Testis (tissue), 2 donors: ENCODE results near the gene GLT1D1.

Experiments used
- POLR2A ChIP-seq: fragments of 450-650 bp; IDR thresholded peaks from one replicate; pipeline ENCODE4 v1.6.1; 2017; ENCODE audit warnings: antibody characterized with exemption, mild to moderate bottlenecking, moderate library complexity
- TF ChIP-seq, protein P1 (sequence below), 3 experiments: fragments of 450-650 bp in 2 of 3; fragments of 200-600 bp in 1 of 3; sonication (generic) in 1 of 3; IDR thresholded peaks; one replicate each; pipeline ENCODE4 v1.5.1; 2016 to 2019; ENCODE audit warnings: antibody characterized with exemption in 3 of 3, mild to moderate bottlenecking in 2 of 3, moderate library complexity in 1 of 3

- TF ChIP-seq, protein P1, sequence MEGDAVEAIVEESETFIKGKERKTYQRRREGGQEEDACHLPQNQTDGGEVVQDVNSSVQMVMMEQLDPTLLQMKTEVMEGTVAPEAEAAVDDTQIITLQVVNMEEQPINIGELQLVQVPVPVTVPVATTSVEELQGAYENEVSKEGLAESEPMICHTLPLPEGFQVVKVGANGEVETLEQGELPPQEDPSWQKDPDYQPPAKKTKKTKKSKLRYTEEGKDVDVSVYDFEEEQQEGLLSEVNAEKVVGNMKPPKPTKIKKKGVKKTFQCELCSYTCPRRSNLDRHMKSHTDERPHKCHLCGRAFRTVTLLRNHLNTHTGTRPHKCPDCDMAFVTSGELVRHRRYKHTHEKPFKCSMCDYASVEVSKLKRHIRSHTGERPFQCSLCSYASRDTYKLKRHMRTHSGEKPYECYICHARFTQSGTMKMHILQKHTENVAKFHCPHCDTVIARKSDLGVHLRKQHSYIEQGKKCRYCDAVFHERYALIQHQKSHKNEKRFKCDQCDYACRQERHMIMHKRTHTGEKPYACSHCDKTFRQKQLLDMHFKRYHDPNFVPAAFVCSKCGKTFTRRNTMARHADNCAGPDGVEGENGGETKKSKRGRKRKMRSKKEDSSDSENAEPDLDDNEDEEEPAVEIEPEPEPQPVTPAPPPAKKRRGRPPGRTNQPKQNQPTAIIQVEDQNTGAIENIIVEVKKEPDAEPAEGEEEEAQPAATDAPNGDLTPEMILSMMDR (IDR thresholded peaks at IDR 0.05) = no peak
- TF ChIP-seq POLR2A = no peak
Observed at GRCh38 chr12:128815779-128816642, 37.3 kb upstream of the GLT1D1 start.
